ENCODE measurements around the gene FBXO10. TPM values are rescaled to one million over a fixed set of nuclear protein-coding genes. Genes with fewer than 3 reads are reported as not detected.
"Not testable (repeated sequence)": the region's sequence is repeated elsewhere in the genome, so short reads cannot be mapped to it uniquely, and the experiment has no call there.

FBXO10 gene
- polyA plus RNA-seq, 1 donor: 5.7 TPM

- Histone ChIP-seq H3K4me3 (ENCODE audit: low read length) (no peak overlapping the region), H3K4me1 (ENCODE audit: control insufficient read depth, insufficient read depth, low read length) (no peaks in the 10 kb centered on the region), H3K27me3 (ENCODE audit: control insufficient read depth, insufficient read depth, low read length) (peaks cover 8% of the 10 kb centered on the region), H3K27ac (ENCODE audit: low read length) (no peak overlapping the region), H3K9me3 (ENCODE audit: control insufficient read depth, low read depth, low read length) (no peaks in the 10 kb centered on the region), H3K36me3 (ENCODE audit: control insufficient read depth, insufficient read depth, low read length) (no peaks in the 10 kb centered on the region)
- DNase-seq: no peak
- WGBS (ENCODE audit: insufficient coverage, low lambda C conversion rate): no CpG with 5 or more reads among the region's 3 CpGs
These were observed 43.6 kb upstream of the FBXO10 start for GRCh38 chr9:37619806-37620205.

- Histone ChIP-seq H3K27ac (ENCODE audit: low read length) (no peak overlapping the region), H3K4me3 (ENCODE audit: low read length) (no peak overlapping the region), H3K27me3 (ENCODE audit: control insufficient read depth, insufficient read depth, low read length) (peaks cover 12% of the 10 kb centered on the region), H3K9me3 (ENCODE audit: control insufficient read depth, low read depth, low read length) (no peaks in the 10 kb centered on the region), H3K36me3 (ENCODE audit: control insufficient read depth, insufficient read depth, low read length) (no peaks in the 10 kb centered on the region), H3K4me1 (ENCODE audit: control insufficient read depth, insufficient read depth, low read length) (no peaks in the 10 kb centered on the region)
- WGBS (ENCODE audit: insufficient coverage, low lambda C conversion rate): no CpG with 5 or more reads among the region's 4 CpGs
- no peak for DNase-seq
These were observed 42.6 kb upstream of the FBXO10 start for GRCh38 chr9:37618817-37619216.

- no CpG with 5 or more reads among the region's 4 CpGs for WGBS (ENCODE audit: insufficient coverage, low lambda C conversion rate)
- Histone ChIP-seq H3K9me3 (ENCODE audit: control insufficient read depth, low read depth, low read length) (no peaks in the 10 kb centered on the region), H3K27me3 (ENCODE audit: control insufficient read depth, insufficient read depth, low read length) (peaks cover 13% of the 10 kb centered on the region), H3K36me3 (ENCODE audit: control insufficient read depth, insufficient read depth, low read length) (no peaks in the 10 kb centered on the region), H3K4me1 (ENCODE audit: control insufficient read depth, insufficient read depth, low read length) (no peaks in the 10 kb centered on the region), H3K4me3 (ENCODE audit: low read length) (no peak overlapping the region), H3K27ac (ENCODE audit: low read length) (no peak overlapping the region)
- no peak for DNase-seq
These were observed 41.7 kb upstream of the FBXO10 start for GRCh38 chr9:37617832-37618231.

GRCh38 chr9:37617161-37617560 is 41.0 kb upstream of the FBXO10 start:
- no peaks in the 10 kb centered on the region for H3K4me1 ChIP-seq (ENCODE audit: control insufficient read depth, insufficient read depth, low read length)
- peaks cover 17% of the 10 kb centered on the region for H3K27me3 ChIP-seq (ENCODE audit: control insufficient read depth, insufficient read depth, low read length)
- no peak for DNase-seq
- no peak overlapping the region for H3K4me3 ChIP-seq (ENCODE audit: low read length)
- no peaks in the 10 kb centered on the region for H3K36me3 ChIP-seq (ENCODE audit: control insufficient read depth, insufficient read depth, low read length)
- H3K27ac ChIP-seq (ENCODE audit: low read length): no peak overlapping the region
- H3K9me3 ChIP-seq (ENCODE audit: control insufficient read depth, low read depth, low read length): no peaks in the 10 kb centered on the region
- no CpG with 5 or more reads among the region's 2 CpGs for WGBS (ENCODE audit: insufficient coverage, low lambda C conversion rate)

- Histone ChIP-seq H3K36me3 (ENCODE audit: control insufficient read depth, insufficient read depth, low read length) (no peaks in the 10 kb centered on the region), H3K9me3 (ENCODE audit: control insufficient read depth, low read depth, low read length) (no peaks in the 10 kb centered on the region), H3K4me3 (ENCODE audit: low read length) (no peak overlapping the region), H3K27me3 (ENCODE audit: control insufficient read depth, insufficient read depth, low read length) (peaks cover 10% of the 10 kb centered on the region), H3K4me1 (ENCODE audit: control insufficient read depth, insufficient read depth, low read length) (no peaks in the 10 kb centered on the region), H3K27ac (ENCODE audit: low read length) (no peak overlapping the region)
- WGBS (ENCODE audit: insufficient coverage, low lambda C conversion rate): no CpG with 5 or more reads among the region's 1 CpG
- no peak for DNase-seq
These were observed 35.8 kb upstream of the FBXO10 start for GRCh38 chr9:37611961-37612360.

- Histone ChIP-seq H3K36me3 (ENCODE audit: control insufficient read depth, insufficient read depth, low read length) (no peaks in the 10 kb centered on the region), H3K27ac (ENCODE audit: low read length) (no peak overlapping the region), H3K9me3 (ENCODE audit: control insufficient read depth, low read depth, low read length) (no peaks in the 10 kb centered on the region), H3K4me3 (ENCODE audit: low read length) (no peak overlapping the region), H3K4me1 (ENCODE audit: control insufficient read depth, insufficient read depth, low read length) (no peaks in the 10 kb centered on the region), H3K27me3 (ENCODE audit: control insufficient read depth, insufficient read depth, low read length) (peaks cover 10% of the 10 kb centered on the region)
- WGBS (ENCODE audit: insufficient coverage, low lambda C conversion rate): 89% methylated on average over 2 of the region's 6 CpGs
- DNase-seq: no peak
These were observed 34.8 kb upstream of the FBXO10 start for GRCh38 chr9:37611014-37611413.

- Histone ChIP-seq H3K36me3 (ENCODE audit: control insufficient read depth, insufficient read depth, low read length) (no peaks in the 10 kb centered on the region), H3K27ac (ENCODE audit: low read length) (no peak overlapping the region), H3K27me3 (ENCODE audit: control insufficient read depth, insufficient read depth, low read length) (peaks cover 13% of the 10 kb centered on the region), H3K4me3 (ENCODE audit: low read length) (no peak overlapping the region), H3K4me1 (ENCODE audit: control insufficient read depth, insufficient read depth, low read length) (no peaks in the 10 kb centered on the region), H3K9me3 (ENCODE audit: control insufficient read depth, low read depth, low read length) (no peaks in the 10 kb centered on the region)
- no peak for DNase-seq
- 78% methylated on average over 4 of the region's 6 CpGs for WGBS (ENCODE audit: insufficient coverage, low lambda C conversion rate)
These were observed 33.7 kb upstream of the FBXO10 start for GRCh38 chr9:37609735-37610397.

- no peaks in the 10 kb centered on the region for H3K4me1 ChIP-seq (ENCODE audit: control insufficient read depth, insufficient read depth, low read length)
- peaks cover 9% of the 10 kb centered on the region for H3K27me3 ChIP-seq (ENCODE audit: control insufficient read depth, insufficient read depth, low read length)
- H3K36me3 ChIP-seq (ENCODE audit: control insufficient read depth, insufficient read depth, low read length): no peaks in the 10 kb centered on the region
- H3K9me3 ChIP-seq (ENCODE audit: control insufficient read depth, low read depth, low read length): no peaks in the 10 kb centered on the region
- no peak for DNase-seq
- H3K27ac ChIP-seq (ENCODE audit: low read length): no peak overlapping the region
- no peak overlapping the region for H3K4me3 ChIP-seq (ENCODE audit: low read length)
These were observed 32.1 kb upstream of the FBXO10 start for GRCh38 chr9:37608250-37608649.

GRCh38 chr9:37604296-37604695 is 28.1 kb upstream of the FBXO10 start:
- WGBS (ENCODE audit: insufficient coverage, low lambda C conversion rate): no CpG with 5 or more reads among the region's 1 CpG

GRCh38 chr9:37602817-37603216 is 26.6 kb upstream of the FBXO10 start:
- Histone ChIP-seq H3K36me3 (ENCODE audit: control insufficient read depth, insufficient read depth, low read length) (no peaks in the 10 kb centered on the region), H3K27me3 (ENCODE audit: control insufficient read depth, insufficient read depth, low read length) (peaks cover 3% of the 10 kb centered on the region), H3K9me3 (ENCODE audit: control insufficient read depth, low read depth, low read length) (no peaks in the 10 kb centered on the region), H3K4me3 (ENCODE audit: low read length) (no peak overlapping the region), H3K27ac (ENCODE audit: low read length) (no peak overlapping the region), H3K4me1 (ENCODE audit: control insufficient read depth, insufficient read depth, low read length) (no peaks in the 10 kb centered on the region)
- peak; percentile 89 to 92 for DNase-seq
- WGBS (ENCODE audit: insufficient coverage, low lambda C conversion rate): no CpG with 5 or more reads among the region's 5 CpGs

More at GRCh38 chr9:37604296-37604695, 28.1 kb upstream of the FBXO10 start:
- H3K9me3 ChIP-seq (ENCODE audit: control insufficient read depth, low read depth, low read length): no peaks in the 10 kb centered on the region
- peaks cover 3% of the 10 kb centered on the region for H3K27me3 ChIP-seq (ENCODE audit: control insufficient read depth, insufficient read depth, low read length)
- H3K4me3 ChIP-seq (ENCODE audit: low read length): no peak overlapping the region
- DNase-seq: no peak
- H3K36me3 ChIP-seq (ENCODE audit: control insufficient read depth, insufficient read depth, low read length): no peaks in the 10 kb centered on the region
- H3K4me1 ChIP-seq (ENCODE audit: control insufficient read depth, insufficient read depth, low read length): no peaks in the 10 kb centered on the region
- H3K27ac ChIP-seq (ENCODE audit: low read length): no peak overlapping the region

- H3K27ac ChIP-seq (ENCODE audit: low read length); DNase-seq: not testable (repeated sequence)
- no CpG with 5 or more reads among the region's 4 CpGs for WGBS (ENCODE audit: insufficient coverage, low lambda C conversion rate)
These were observed 25.9 kb upstream of the FBXO10 start for GRCh38 chr9:37602061-37602460.

More at GRCh38 chr9:37602061-37602460, 25.9 kb upstream of the FBXO10 start:
- not testable (repeated sequence) for H3K27me3 ChIP-seq (ENCODE audit: control insufficient read depth, insufficient read depth, low read length); H3K9me3 ChIP-seq (ENCODE audit: control insufficient read depth, low read depth, low read length); H3K36me3 ChIP-seq (ENCODE audit: control insufficient read depth, insufficient read depth, low read length); H3K4me1 ChIP-seq (ENCODE audit: control insufficient read depth, insufficient read depth, low read length); H3K4me3 ChIP-seq (ENCODE audit: low read length)

Measured in large intestine (tissue), 3 donors.